ENCODE measurements around the gene FRAT1.

- TF ChIP-seq, protein P1, sequence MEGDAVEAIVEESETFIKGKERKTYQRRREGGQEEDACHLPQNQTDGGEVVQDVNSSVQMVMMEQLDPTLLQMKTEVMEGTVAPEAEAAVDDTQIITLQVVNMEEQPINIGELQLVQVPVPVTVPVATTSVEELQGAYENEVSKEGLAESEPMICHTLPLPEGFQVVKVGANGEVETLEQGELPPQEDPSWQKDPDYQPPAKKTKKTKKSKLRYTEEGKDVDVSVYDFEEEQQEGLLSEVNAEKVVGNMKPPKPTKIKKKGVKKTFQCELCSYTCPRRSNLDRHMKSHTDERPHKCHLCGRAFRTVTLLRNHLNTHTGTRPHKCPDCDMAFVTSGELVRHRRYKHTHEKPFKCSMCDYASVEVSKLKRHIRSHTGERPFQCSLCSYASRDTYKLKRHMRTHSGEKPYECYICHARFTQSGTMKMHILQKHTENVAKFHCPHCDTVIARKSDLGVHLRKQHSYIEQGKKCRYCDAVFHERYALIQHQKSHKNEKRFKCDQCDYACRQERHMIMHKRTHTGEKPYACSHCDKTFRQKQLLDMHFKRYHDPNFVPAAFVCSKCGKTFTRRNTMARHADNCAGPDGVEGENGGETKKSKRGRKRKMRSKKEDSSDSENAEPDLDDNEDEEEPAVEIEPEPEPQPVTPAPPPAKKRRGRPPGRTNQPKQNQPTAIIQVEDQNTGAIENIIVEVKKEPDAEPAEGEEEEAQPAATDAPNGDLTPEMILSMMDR (conservative IDR thresholded peaks at IDR 0.05 in 1 of 2, IDR thresholded peaks at IDR 0.05 in 1 of 2; ENCODE audit: extremely low read depth in 1 of 2, insufficient read depth in 1 of 2, low read depth in 1 of 2, low read length in 2 of 2), result no peak
- no peak for TF ChIP-seq EZH2 (IDR thresholded peaks at IDR 0.05; ENCODE audit: borderline replicate concordance, low read length)
Observed at GRCh38 chr10:97320480-97321031, 1.5 kb downstream of the FRAT1 start.

Measured in mammary epithelial cell (primary cell).